Panc1 (cell line): ENCODE measurements around the gene CDC42EP4.

Source experiments
- POLR2AphosphoS5 ChIP-seq: IDR thresholded peaks from 2 replicates; pipeline ENCODE4 v1.6.1; 2012; ENCODE audit warnings: mild to moderate bottlenecking, low read depth, low read length, moderate library complexity
- TF ChIP-seq, protein P1 (sequence below): fragments of 450-650 bp; IDR thresholded peaks from 2 replicates; pipeline ENCODE4 v1.5.1; 2017; ENCODE audit warnings: mild to moderate bottlenecking
- TF ChIP-seq, protein P2 (sequence below), 2 experiments: IDR thresholded peaks; 2 replicates each; pipeline ENCODE4 v1.6.1; 2011 to 2012; ENCODE audit warnings: low read depth in 2 of 2, control low read depth in 1 of 2, low read length in 1 of 2, mild to moderate bottlenecking in 1 of 2, moderate library complexity in 1 of 2; ENCODE audit not compliant: insufficient read depth in 1 of 2

DNA sequence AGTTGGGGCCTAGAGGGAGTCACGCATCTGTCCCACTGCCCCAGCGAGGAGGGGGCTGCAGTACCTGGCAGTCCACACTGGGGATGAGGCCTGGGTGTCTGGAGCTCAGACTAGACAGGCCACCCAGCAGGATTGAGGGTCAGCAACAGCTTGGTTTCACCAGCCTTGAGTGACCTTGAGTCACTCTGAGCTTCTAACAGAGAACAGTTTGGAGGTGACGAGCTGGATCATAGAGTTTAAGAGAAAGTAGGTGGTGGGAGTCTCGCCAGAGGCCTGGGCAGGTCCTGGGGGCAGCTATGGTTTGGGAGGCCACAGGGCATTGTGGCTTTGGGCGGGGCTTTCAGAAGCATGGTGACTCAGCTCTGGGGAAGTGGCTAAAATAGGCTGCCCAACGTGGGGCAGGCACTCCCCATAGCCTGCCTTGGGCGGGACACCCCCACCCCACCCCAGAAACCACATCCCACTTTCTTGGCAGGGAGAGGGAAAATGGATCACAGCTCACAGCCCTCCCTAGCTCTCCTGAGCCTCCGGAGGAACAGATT, 20.5 kb downstream of the CDC42EP4 start:
- TF ChIP-seq, protein P1, sequence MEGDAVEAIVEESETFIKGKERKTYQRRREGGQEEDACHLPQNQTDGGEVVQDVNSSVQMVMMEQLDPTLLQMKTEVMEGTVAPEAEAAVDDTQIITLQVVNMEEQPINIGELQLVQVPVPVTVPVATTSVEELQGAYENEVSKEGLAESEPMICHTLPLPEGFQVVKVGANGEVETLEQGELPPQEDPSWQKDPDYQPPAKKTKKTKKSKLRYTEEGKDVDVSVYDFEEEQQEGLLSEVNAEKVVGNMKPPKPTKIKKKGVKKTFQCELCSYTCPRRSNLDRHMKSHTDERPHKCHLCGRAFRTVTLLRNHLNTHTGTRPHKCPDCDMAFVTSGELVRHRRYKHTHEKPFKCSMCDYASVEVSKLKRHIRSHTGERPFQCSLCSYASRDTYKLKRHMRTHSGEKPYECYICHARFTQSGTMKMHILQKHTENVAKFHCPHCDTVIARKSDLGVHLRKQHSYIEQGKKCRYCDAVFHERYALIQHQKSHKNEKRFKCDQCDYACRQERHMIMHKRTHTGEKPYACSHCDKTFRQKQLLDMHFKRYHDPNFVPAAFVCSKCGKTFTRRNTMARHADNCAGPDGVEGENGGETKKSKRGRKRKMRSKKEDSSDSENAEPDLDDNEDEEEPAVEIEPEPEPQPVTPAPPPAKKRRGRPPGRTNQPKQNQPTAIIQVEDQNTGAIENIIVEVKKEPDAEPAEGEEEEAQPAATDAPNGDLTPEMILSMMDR, result no peak
- TF ChIP-seq, protein P2, sequence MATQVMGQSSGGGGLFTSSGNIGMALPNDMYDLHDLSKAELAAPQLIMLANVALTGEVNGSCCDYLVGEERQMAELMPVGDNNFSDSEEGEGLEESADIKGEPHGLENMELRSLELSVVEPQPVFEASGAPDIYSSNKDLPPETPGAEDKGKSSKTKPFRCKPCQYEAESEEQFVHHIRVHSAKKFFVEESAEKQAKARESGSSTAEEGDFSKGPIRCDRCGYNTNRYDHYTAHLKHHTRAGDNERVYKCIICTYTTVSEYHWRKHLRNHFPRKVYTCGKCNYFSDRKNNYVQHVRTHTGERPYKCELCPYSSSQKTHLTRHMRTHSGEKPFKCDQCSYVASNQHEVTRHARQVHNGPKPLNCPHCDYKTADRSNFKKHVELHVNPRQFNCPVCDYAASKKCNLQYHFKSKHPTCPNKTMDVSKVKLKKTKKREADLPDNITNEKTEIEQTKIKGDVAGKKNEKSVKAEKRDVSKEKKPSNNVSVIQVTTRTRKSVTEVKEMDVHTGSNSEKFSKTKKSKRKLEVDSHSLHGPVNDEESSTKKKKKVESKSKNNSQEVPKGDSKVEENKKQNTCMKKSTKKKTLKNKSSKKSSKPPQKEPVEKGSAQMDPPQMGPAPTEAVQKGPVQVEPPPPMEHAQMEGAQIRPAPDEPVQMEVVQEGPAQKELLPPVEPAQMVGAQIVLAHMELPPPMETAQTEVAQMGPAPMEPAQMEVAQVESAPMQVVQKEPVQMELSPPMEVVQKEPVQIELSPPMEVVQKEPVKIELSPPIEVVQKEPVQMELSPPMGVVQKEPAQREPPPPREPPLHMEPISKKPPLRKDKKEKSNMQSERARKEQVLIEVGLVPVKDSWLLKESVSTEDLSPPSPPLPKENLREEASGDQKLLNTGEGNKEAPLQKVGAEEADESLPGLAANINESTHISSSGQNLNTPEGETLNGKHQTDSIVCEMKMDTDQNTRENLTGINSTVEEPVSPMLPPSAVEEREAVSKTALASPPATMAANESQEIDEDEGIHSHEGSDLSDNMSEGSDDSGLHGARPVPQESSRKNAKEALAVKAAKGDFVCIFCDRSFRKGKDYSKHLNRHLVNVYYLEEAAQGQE (IDR thresholded peaks at IDR 0.05; ENCODE audit: insufficient read depth in 1 of 2, low read depth in 2 of 2, low read length in 1 of 2), result no peak
- no peak; the same call in 1 of the 2 replicates for TF ChIP-seq POLR2AphosphoS5
